Measurements from ENCODE around the gene WDR45B.
"Not testable (repeated sequence)": the region's sequence is repeated elsewhere in the genome, so short reads cannot be mapped to it uniquely, and the experiment has no call there.

The WDR45B gene

GRCh38 chr17:82590881-82591539 is 57.2 kb downstream of the WDR45B start:
- no peak for DNase-seq (ENCODE audit: low read depth)
- TF ChIP-seq, protein P1, sequence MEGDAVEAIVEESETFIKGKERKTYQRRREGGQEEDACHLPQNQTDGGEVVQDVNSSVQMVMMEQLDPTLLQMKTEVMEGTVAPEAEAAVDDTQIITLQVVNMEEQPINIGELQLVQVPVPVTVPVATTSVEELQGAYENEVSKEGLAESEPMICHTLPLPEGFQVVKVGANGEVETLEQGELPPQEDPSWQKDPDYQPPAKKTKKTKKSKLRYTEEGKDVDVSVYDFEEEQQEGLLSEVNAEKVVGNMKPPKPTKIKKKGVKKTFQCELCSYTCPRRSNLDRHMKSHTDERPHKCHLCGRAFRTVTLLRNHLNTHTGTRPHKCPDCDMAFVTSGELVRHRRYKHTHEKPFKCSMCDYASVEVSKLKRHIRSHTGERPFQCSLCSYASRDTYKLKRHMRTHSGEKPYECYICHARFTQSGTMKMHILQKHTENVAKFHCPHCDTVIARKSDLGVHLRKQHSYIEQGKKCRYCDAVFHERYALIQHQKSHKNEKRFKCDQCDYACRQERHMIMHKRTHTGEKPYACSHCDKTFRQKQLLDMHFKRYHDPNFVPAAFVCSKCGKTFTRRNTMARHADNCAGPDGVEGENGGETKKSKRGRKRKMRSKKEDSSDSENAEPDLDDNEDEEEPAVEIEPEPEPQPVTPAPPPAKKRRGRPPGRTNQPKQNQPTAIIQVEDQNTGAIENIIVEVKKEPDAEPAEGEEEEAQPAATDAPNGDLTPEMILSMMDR (IDR thresholded peaks at IDR 0.05; ENCODE audit: insufficient read depth, low read depth, low read length, missing control alignments): no peak
- no peak overlapping the region for H3K4me3 ChIP-seq (ENCODE audit: low read length)

DNA sequence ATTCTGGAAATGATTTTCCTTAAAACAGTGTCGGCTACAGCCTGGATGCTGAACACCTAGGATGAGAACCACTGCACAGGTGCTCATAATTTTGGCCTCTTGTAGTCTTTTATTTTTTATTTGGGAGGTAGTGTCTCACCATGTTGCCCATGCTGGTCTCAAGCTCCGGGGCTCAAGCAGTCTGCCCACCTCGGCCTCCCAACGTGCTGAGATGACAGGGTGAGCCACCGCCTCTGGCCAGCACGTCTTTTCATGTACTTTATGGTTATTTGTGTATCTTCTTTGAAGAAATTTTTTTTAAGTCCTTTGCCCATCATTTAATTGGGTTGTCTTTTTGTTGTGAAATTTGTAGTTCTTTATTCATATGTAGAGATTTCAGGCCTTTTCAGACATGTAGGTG is 58.0 kb downstream of the WDR45B start:
- no peak for DNase-seq (ENCODE audit: low read depth)
- TF ChIP-seq, protein P1 (IDR thresholded peaks at IDR 0.05; ENCODE audit: insufficient read depth, low read depth, low read length, missing control alignments): no peak
- no peak overlapping the region for H3K4me3 ChIP-seq (ENCODE audit: low read length)

- DNase-seq (ENCODE audit: low read depth): no peak
- H3K4me3 ChIP-seq (ENCODE audit: low read length): no peak overlapping the region
- TF ChIP-seq, protein P1 (IDR thresholded peaks at IDR 0.05; ENCODE audit: insufficient read depth, low read depth, low read length, missing control alignments): no peak
Measured at GRCh38 chr17:82589851-82590180, 58.4 kb downstream of the WDR45B start.

GRCh38 chr17:82588266-82589175 is 59.7 kb downstream of the WDR45B start:
- no peak overlapping the region for H3K4me3 ChIP-seq (ENCODE audit: low read length)
- no peak for DNase-seq (ENCODE audit: low read depth)
- TF ChIP-seq, protein P1 (IDR thresholded peaks at IDR 0.05; ENCODE audit: insufficient read depth, low read depth, low read length, missing control alignments): no peak

DNA sequence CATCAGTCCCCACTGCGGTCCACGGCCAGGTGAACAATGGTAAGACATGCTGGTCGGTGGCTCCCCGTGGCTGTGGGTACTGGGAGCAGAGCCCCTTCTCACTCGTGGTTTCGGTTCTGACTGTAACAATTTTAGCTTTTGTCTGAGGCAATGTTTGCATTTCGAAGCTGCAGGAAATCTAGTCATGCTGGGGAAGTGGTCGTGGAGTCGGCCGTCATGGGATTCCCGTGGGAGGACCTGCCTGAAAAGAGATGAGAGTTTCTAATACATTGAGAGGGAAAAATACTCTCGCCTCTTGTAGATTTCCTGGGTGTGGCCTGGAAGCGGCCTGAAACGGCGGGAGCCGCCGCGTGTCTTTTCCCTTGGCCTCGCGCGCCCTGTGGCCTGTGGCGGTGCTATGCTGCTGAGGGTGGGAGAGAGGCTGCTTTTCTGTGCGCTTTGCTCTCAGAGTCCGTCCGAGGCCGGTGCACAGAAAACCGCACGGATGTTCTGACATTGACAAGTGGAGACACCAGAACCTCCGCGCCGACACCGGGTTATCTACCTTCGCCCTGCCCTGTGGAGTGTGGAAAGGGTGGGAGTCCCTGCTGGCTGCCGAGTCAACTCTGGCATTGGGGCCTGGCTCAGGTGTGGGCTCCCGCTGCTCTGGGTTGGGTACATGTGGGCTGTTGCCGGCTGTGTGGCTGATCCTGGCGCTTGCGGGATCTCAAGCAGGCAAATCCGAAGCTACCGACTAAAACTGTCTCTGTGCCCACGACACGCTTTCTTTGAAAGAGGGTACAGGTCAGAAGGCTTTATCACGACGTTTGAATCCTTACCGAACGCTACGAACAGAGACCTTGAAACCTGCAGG is 60.8 kb downstream of the WDR45B start:
- no peak for DNase-seq (ENCODE audit: low read depth)
- TF ChIP-seq, protein P1 (IDR thresholded peaks at IDR 0.05; ENCODE audit: insufficient read depth, low read depth, low read length, missing control alignments): no peak
- no peak overlapping the region for H3K4me3 ChIP-seq (ENCODE audit: low read length)

DNA sequence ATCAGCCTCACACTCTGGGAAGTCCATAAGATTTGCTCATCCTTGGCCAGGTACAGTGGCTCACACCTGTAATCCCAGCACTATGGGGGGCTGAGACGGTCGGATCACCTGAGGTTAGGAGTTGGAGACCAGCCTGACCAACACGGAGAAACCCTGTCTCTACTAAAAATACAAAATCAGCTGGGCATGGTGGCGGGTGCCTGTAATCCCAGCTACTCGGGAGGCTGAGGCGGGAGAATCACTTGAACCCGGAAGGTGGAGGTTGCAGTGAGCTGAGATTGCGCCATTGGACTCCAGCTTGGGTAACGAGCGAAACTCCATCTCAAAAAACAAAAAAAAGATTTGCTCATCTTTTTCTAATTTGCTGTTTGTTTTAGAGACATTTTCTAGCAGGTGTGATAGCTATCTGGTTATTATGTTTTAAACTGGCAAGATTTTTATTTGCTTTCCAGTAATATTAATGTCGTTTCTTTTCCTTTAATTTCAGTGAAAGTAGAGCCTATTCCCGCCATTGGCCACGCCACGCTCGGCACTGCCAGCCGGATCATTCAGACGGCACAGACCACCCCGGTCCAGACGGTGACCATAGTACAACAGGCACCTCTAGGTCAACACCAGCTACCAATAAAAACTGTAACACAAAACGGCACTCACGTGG is 61.5 kb downstream of the WDR45B start:
- no peak for DNase-seq (ENCODE audit: low read depth)
- TF ChIP-seq, protein P1 (IDR thresholded peaks at IDR 0.05; ENCODE audit: insufficient read depth, low read depth, low read length, missing control alignments): no peak
- no peak overlapping the region for H3K4me3 ChIP-seq (ENCODE audit: low read length)

- H3K4me3 ChIP-seq (ENCODE audit: low read length): not testable (repeated sequence)
- DNase-seq (ENCODE audit: low read depth): peak; percentile 55
Measured at GRCh38 chr17:82585935-82586575, 62.2 kb downstream of the WDR45B start.
